Measurements from ENCODE around the gene CALHM4. TPM values are rescaled to one million over a fixed set of nuclear protein-coding genes. Genes with fewer than 3 reads are reported as not detected.

CALHM4 gene, protein sequence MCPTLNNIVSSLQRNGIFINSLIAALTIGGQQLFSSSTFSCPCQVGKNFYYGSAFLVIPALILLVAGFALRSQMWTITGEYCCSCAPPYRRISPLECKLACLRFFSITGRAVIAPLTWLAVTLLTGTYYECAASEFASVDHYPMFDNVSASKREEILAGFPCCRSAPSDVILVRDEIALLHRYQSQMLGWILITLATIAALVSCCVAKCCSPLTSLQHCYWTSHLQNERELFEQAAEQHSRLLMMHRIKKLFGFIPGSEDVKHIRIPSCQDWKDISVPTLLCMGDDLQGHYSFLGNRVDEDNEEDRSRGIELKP
- total RNA-seq: not detected in 2 replicates

DNA sequence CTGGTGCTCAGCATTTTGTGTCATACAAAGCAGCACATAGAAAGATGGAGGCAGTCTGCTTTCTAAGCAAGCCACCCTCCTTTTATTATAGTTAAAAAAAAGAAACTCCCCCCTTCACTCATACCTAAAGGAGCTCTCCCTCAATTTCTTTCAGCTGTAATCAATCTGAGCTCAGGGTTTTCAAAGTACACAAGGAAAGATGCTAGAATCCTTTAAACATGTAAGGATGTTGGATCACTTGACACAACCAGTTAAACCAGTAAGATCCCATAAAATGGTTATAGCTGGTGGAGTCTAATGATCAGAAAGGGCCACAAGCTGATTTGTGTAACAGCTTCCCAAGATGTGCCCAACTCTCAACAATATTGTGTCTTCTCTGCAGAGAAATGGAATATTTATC, at the start of gene CALHM4:
CALHM4 (plus strand) TSS at position 301 of the 400 bp plus-strand sequence; CDS start at position 344, 43 bp downstream.

DNA sequence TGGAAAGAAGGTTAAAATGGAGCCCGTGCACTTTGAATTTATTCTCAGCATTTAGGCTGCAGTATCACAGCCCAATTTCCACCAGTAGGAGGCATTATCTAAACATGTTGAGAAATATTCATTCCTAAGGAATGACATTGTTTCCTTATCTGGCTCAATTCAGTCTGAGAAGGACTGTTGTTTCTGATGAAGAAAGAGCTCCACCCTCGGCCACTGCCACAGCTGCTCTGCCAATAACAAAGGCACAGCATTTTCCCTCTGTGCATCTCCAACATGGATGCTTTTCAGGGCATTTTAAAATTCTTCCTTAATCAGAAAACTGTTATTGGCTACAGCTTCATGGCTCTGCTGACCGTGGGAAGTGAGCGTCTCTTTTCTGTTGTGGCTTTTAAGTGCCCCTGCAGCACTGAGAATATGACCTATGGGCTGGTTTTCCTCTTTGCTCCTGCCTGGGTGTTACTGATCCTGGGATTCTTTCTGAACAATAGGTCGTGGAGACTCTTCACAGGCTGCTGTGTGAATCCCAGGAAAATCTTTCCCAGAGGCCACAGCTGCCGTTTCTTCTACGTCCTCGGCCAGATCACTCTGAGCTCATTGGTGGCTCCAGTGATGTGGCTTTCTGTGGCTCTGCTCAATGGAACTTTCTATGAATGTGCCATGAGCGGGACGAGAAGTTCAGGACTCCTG, 42.0 kb upstream of the CALHM4 start, which contains the start of gene CALHM5:
CALHM5 (plus strand) TSS at position 216 of the 687 bp plus-strand sequence; CDS start at position 274, 58 bp downstream.

DNA sequence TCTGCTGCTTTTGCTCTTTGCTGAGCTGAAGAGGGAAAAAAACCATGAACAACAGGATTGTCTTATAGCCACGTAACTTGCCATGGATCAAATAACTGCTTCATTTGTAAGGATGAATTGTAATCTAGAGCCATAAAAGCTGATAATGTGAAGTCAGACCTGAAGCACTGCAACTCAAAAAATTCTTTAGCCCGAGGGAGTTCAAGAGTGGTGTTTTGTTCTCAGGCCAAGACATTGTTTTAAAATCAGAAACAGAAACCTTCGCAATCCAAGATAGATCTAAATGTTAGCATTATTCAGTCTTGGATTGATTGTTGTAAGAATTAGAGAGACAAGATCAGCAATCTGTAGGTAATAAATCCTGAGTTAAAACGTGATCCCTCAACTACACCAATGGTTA, 7.9 kb upstream of the CALHM4 start, which contains the start of gene TRAPPC3L:
TRAPPC3L (minus strand) TSS at position 34 of the 400 bp plus-strand sequence. CDS start 170 bp downstream, outside the sequence.

DNA sequence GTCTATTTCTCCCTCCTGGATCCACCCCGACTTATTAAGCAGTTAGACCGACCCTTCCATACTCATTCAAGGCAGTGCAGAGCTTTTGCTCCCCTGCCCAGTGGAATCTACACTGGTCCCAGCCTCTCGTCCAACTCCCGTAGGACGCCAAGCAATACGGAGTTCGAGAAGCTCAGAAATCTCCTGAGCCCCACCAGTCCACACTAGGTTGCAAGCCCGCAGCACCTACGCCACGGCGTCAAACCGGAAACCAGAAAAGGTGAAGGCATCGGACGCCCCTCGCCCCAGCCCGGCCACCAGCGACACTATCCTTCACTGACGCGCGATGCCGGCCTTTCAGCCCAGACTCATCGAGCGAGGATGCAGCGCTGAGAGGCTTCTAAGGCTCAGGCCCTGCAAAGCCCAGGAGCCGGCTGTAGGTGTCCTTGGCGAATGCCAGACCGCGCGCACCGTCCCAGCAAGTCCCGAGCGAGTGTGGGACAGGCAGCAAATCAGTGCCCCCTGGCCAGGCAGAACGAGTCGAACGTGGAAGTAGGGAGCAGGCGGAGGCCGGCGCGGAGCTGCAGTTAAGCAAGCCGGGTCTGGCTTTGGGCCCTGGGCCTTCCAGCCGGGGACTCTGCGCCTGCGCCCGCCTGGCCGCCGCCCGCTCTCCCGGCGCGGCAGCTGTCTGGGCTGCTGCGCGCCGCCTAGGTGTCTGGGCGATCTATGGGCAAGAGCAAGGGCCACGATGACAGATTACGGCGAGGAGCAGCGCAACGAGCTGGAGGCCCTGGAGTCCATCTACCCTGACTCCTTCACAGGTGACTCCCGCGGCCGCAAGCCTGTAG, 17.5 kb downstream of the CALHM4 start, which contains the start of gene RWDD1:
RWDD1 (plus strand) TSS at position 649 of the 827 bp plus-strand sequence; CDS start at position 728, 79 bp downstream.

Other genes with a start within 250 kb of the CALHM4 start
- gene DSE, start 182.8 kb upstream of the CALHM4 start, total RNA-seq: 30.7 and 62.9 TPM in 2 replicates
- gene CALHM6, start 92.4 kb upstream of the CALHM4 start, total RNA-seq: 1.1 and 3.4 TPM in 2 replicates
- gene CALHM5, start 42.1 kb upstream of the CALHM4 start, total RNA-seq: 6.7 and 8.9 TPM in 2 replicates
- gene TRAPPC3L, start 8.1 kb upstream of the CALHM4 start, total RNA-seq: not detected in 2 replicates
- 17.3 and 21.7 TPM in 2 replicates for gene RWDD1, start 17.8 kb downstream of the CALHM4 start, total RNA-seq
- 0.32 TPM in 1 of 2 replicates, not detected in the other for gene RSPH4A, start 62.7 kb downstream of the CALHM4 start, total RNA-seq
- gene ZUP1, start 115.0 kb downstream of the CALHM4 start, total RNA-seq: 7.9 and 18.4 TPM in 2 replicates
- gene KPNA5, start 127.5 kb downstream of the CALHM4 start, total RNA-seq: 2.4 and 4.7 TPM in 2 replicates
- 2.3 and 5.4 TPM in 2 replicates for gene FAM162B, start 212.0 kb downstream of the CALHM4 start, total RNA-seq